Measurements from ENCODE around the gene DCX.

DCX gene

DNA sequence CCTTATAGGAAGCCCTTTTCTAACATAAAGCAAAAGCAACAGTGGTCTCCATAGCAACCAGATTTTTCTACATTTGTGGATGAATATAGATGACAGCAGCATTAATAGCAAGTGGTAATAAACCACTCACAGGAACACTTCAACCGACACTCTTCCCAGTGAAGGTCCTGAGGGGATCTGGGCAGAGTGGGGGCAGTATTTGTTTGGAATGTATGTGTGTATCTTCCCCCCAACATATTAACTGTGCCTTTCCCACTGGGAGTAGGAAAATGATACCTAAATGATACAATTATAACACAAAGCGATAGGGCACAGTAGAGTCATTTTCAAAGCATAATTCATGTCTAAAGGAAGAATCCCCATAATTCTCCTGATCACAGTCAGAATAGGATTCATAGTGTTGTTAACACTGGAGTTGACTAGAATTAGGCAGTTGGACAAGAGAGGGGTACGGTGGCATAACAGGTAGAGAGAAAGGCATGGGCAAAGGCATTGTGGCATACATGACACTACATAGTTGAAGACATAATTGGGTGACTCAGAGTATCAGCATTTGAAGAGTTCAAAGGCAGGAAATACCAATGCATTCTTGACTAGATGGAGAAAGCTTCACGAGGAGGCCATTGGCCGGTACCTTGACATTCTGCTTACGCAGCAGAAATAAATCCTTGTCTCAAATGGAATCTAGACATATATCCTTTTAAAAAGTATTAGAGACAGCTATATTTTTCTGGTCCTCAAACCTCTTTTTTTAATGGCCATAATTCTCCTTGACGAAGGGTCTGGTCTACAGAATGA lies 156.9 kb downstream of the DCX start:
- no peak overlapping the region for H3K9ac ChIP-seq (ENCODE audit: low read length)
- no peaks in the 10 kb centered on the region for H3K9me3 ChIP-seq (ENCODE audit: insufficient read depth, low read length)
- no peaks in the 10 kb centered on the region for H3K27me3 ChIP-seq (ENCODE audit: low read length)
- H3F3A ChIP-seq (ENCODE audit: insufficient read depth): no peaks in the 10 kb centered on the region
- H3K36me3 ChIP-seq (ENCODE audit: low read length): no peaks in the 10 kb centered on the region
- H3K79me2 ChIP-seq (ENCODE audit: insufficient read depth, low read length): no peaks in the 10 kb centered on the region
- H3K27ac ChIP-seq (ENCODE audit: low read depth, low read length): no peak overlapping the region
- TF ChIP-seq EZH2phosphoT487 (conservative IDR thresholded peaks at IDR 0.05; ENCODE audit: low read length): no peak
- TF ChIP-seq, protein P1, sequence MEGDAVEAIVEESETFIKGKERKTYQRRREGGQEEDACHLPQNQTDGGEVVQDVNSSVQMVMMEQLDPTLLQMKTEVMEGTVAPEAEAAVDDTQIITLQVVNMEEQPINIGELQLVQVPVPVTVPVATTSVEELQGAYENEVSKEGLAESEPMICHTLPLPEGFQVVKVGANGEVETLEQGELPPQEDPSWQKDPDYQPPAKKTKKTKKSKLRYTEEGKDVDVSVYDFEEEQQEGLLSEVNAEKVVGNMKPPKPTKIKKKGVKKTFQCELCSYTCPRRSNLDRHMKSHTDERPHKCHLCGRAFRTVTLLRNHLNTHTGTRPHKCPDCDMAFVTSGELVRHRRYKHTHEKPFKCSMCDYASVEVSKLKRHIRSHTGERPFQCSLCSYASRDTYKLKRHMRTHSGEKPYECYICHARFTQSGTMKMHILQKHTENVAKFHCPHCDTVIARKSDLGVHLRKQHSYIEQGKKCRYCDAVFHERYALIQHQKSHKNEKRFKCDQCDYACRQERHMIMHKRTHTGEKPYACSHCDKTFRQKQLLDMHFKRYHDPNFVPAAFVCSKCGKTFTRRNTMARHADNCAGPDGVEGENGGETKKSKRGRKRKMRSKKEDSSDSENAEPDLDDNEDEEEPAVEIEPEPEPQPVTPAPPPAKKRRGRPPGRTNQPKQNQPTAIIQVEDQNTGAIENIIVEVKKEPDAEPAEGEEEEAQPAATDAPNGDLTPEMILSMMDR (IDR thresholded peaks at IDR 0.05; ENCODE audit: insufficient read depth, low read length, poor library complexity, severe bottlenecking): no peak
- no peak overlapping the region for H3K4me3 ChIP-seq (ENCODE audit: insufficient read depth, low read length, poor library complexity, severe bottlenecking)
- H3K4me2 ChIP-seq (ENCODE audit: low read depth, low read length, poor library complexity, severe bottlenecking): no peak overlapping the region
- H2AFZ ChIP-seq (ENCODE audit: low read depth, low read length, severe bottlenecking): no peak overlapping the region
- H4K20me1 ChIP-seq (ENCODE audit: low read depth, low read length): no peaks in the 10 kb centered on the region
- H3K9me2 ChIP-seq (replicated peaks; ENCODE audit: insufficient read depth, low read length): no peaks in the 10 kb centered on the region

DNA sequence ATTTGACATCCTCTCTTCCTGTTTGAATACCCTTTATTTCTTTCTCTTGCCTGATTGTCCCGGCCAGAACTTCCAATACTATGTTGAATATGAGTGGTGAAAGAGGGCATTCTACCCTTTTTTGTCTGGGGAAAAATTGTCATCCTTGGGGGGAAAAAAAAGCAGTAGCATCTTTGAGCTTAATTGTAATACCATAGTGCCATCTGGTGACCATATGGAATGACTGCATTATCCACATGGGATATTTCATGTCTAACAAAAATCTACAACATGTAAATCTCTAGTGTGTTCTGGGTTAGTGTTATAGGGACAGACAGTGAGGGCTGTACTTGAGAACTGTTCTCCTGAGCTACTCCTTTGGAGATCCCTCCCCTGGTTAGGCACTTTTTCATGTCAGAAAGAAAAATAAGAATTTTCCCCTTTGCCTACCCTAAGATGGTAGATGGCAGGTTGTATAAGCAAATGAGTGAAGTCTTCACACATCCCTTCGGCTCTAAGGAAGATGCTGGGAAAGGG lies 167.7 kb downstream of the DCX start:
- H3K36me3 ChIP-seq (ENCODE audit: low read length): no peaks in the 10 kb centered on the region
- H3K4me3 ChIP-seq (ENCODE audit: insufficient read depth, low read length, poor library complexity, severe bottlenecking): no peak overlapping the region
- no peaks in the 10 kb centered on the region for H3K9me3 ChIP-seq (ENCODE audit: insufficient read depth, low read length)
- no peaks in the 10 kb centered on the region for H3F3A ChIP-seq (ENCODE audit: insufficient read depth)
- TF ChIP-seq EZH2phosphoT487 (conservative IDR thresholded peaks at IDR 0.05; ENCODE audit: low read length): no peak
- TF ChIP-seq, protein P1 (IDR thresholded peaks at IDR 0.05; ENCODE audit: insufficient read depth, low read length, poor library complexity, severe bottlenecking): no peak
- no peak overlapping the region for H3K4me2 ChIP-seq (ENCODE audit: low read depth, low read length, poor library complexity, severe bottlenecking)
- H3K27me3 ChIP-seq (ENCODE audit: low read length): no peaks in the 10 kb centered on the region
- H3K27ac ChIP-seq (ENCODE audit: low read depth, low read length): no peak overlapping the region
- no peaks in the 10 kb centered on the region for H4K20me1 ChIP-seq (ENCODE audit: low read depth, low read length)
- H2AFZ ChIP-seq (ENCODE audit: low read depth, low read length, severe bottlenecking): no peak overlapping the region
- H3K9ac ChIP-seq (ENCODE audit: low read length): no peak overlapping the region
- H3K9me2 ChIP-seq (replicated peaks; ENCODE audit: insufficient read depth, low read length): no peaks in the 10 kb centered on the region
- H3K79me2 ChIP-seq (ENCODE audit: insufficient read depth, low read length): no peaks in the 10 kb centered on the region
